HG03175 (cell line): ENCODE data around the gene SEL1L.
"Not testable (repeated sequence)": the region's sequence is repeated elsewhere in the genome, so short reads cannot be mapped to it uniquely, and the experiment has no call there.

Source experiments
- ATAC-seq: cut with Tn5 transposase; IDR thresholded peaks from one replicate; pipeline ENCODE4 v1.9.1; 2021; ENCODE audit warnings: mild to moderate bottlenecking, moderate library complexity; ENCODE audit not compliant: unreplicated experiment

SEL1L gene

GRCh38 chr14:81529391-81529790, 4.3 kb downstream of the SEL1L start:
- no peak for ATAC-seq

- ATAC-seq, result no peak
Measured at GRCh38 chr14:81525129-81525528, 8.5 kb downstream of the SEL1L start.

GRCh38 chr14:81523616-81524015, 10.0 kb downstream of the SEL1L start:
- peak; percentile 54 for ATAC-seq

GRCh38 chr14:81523016-81523415, 10.6 kb downstream of the SEL1L start:
- no peak for ATAC-seq

- no peak for ATAC-seq
Measured at GRCh38 chr14:81521356-81521755, 12.3 kb downstream of the SEL1L start.

- ATAC-seq, result peak; percentile 74
Measured at GRCh38 chr14:81519200-81520011, 14.2 kb downstream of the SEL1L start.

GRCh38 chr14:81517798-81518398, 15.8 kb downstream of the SEL1L start:
- no peak for ATAC-seq

- no peak for ATAC-seq
Measured at GRCh38 chr14:81516986-81517797, 16.5 kb downstream of the SEL1L start.

GRCh38 chr14:81515927-81516326, 17.7 kb downstream of the SEL1L start:
- not testable (repeated sequence) for ATAC-seq

GRCh38 chr14:81512826-81513225, 20.8 kb downstream of the SEL1L start:
- ATAC-seq, result not testable (repeated sequence)

GRCh38 chr14:81511111-81511904, 22.3 kb downstream of the SEL1L start:
- no peak for ATAC-seq

- no peak for ATAC-seq
Measured at GRCh38 chr14:81509838-81510452, 23.7 kb downstream of the SEL1L start.

GRCh38 chr14:81509321-81509720, 24.3 kb downstream of the SEL1L start:
- ATAC-seq, result no peak

GRCh38 chr14:81506487-81506886, 27.2 kb downstream of the SEL1L start:
- no peak for ATAC-seq

GRCh38 chr14:81504864-81505263, 28.8 kb downstream of the SEL1L start:
- no peak for ATAC-seq

GRCh38 chr14:81485781-81486180, 47.9 kb downstream of the SEL1L start:
- ATAC-seq, result no peak

GRCh38 chr14:81485372-81485771, 48.3 kb downstream of the SEL1L start:
- ATAC-seq, result no peak

GRCh38 chr14:81484120-81484519, 49.5 kb downstream of the SEL1L start:
- ATAC-seq, result no peak

GRCh38 chr14:81480741-81481140, 52.9 kb downstream of the SEL1L start:
- ATAC-seq, result no peak

GRCh38 chr14:81478446-81478845, 55.2 kb downstream of the SEL1L start:
- ATAC-seq, result no peak
